Erythroblast (primary cell): ENCODE measurements around the gene ZNF226.
"Not testable (repeated sequence)": the region's sequence is repeated elsewhere in the genome, so short reads cannot be mapped to it uniquely, and the experiment has no call there.

ENCODE experiments used
- GATA1 ChIP-seq: IDR thresholded peaks from 2 replicates; pipeline ENCODE4 v1.6.1; 2011; ENCODE audit warnings: low read depth, mild to moderate bottlenecking, control low read depth, low read length, moderate library complexity
- POLR2A ChIP-seq: IDR thresholded peaks from 2 replicates; pipeline ENCODE4 v1.6.1; 2011; ENCODE audit warnings: mild to moderate bottlenecking, low read length

DNA sequence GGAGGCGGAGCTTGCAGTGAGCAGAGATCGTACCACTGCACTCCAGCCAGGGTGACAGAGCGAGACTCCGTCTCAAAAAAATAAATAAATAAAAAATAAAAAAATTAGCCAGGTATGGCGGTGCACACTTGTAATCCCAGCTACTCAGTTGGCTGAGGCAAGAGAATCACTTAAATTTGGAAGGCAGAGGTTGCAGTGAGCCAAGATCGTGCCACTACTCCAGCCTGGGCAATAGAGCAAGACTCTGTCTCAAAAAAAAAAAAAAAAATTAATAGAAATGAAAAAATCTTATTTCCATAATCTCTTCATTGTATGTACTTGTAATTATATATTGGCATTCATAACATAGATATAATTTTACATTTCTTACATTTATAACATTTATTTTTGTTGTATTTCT lies 5.8 kb downstream of the ZNF226 start:
- not testable (repeated sequence) for TF ChIP-seq POLR2A, GATA1
